HG03060 (cell line): ENCODE results near the gene RTF1.
"Not testable (repeated sequence)": the region's sequence is repeated elsewhere in the genome, so short reads cannot be mapped to it uniquely, and the experiment has no call there.

Source experiments
- ATAC-seq: cut with Tn5 transposase; IDR thresholded peaks from one replicate; pipeline ENCODE4 v1.9.1; 2021; ENCODE audit warnings: low read depth, moderate number of reproducible peaks; ENCODE audit not compliant: unreplicated experiment

Gene RTF1

DNA sequence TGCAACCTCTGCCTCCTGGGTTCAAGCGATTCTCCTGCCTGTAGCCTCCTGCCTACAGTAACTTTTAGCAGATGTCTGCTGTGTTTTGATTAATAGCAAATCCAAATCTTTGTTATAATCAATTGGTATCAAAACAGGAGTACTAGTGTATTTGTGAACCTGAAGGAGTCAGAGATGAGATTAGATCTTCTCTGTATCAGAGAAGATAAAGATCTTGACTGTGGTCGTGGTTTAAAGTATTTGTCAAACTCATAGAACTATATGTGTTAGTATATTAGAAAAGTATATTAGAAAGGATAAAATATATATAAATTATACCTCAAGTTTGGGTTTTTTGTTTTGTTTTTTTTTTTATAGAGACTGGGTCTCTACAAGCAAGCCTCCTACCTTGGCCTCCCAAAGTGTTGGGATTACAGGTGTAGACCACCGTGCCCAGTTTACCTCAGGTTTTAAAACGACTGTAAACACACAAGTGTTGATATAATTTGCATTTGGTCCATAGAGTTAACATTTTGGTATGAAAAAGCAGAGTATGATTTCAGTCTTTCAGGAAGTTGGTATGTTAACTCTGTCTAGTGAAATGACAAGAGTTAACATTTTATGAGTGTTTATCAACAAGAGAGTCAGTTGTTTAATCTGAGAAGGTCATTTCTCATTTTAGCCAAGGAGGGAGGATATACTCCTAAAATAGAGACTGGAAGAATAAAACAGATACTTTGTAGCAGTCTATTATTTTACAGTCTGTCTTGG lies 18.3 kb downstream of the RTF1 start:
- no peak for ATAC-seq

DNA sequence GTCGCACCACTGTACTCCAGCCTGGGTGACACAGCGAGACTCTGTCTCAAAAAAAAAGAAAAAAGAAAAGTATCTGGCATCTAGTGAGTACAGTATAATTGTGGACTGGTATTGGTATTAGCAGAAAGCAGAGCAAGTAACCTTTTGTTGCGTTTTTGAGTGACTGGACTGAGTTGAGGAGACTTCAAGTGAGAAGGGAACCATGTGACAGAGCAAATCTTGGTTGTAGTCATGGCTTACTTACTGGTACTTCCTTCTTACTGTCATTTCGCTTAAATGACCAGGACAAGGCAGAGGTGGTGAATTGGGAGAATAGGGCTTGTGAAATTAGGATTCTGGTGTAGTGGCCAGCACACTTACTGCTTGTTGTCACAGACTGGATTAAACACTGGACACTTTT lies 20.6 kb downstream of the RTF1 start:
- ATAC-seq, result no peak

DNA sequence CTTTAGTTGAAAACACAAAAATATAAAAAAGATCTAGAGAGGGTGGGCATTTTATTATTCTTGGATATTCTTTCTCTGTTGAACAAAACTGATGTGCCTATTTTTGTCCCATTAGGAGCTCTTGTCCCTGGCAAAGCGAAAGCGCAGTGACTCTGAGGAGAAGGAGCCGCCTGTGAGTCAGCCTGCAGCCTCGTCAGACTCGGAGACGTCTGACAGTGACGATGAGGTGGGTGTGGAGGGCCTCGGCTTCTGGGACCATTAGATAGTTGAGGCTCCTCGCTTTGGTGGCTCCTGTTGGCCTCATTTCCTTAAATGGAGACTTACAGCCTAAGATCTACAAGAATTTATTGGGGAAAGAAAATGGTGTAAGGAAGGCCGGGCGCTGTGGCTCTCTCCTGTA lies 21.3 kb downstream of the RTF1 start:
- no peak for ATAC-seq

DNA sequence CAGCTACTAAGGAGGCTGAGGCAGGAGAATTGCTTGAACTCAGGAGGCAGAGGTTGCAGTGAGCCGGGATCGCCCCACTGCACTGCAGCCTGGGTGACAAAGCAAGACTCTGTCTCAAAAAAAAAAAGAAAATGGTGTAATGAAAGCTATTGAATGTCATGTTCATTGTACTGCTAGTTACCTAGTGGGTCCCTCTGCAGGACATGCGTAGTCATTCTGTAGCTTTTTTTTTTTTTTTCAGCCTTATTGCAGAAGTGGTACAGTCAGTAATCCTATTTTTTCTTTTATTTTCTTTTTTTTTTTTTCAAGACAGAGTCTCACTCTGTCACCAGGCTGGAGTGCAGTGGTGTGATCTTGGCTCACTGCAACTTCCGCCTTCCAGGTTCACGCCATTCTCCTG lies 21.9 kb downstream of the RTF1 start:
- not testable (repeated sequence) for ATAC-seq

DNA sequence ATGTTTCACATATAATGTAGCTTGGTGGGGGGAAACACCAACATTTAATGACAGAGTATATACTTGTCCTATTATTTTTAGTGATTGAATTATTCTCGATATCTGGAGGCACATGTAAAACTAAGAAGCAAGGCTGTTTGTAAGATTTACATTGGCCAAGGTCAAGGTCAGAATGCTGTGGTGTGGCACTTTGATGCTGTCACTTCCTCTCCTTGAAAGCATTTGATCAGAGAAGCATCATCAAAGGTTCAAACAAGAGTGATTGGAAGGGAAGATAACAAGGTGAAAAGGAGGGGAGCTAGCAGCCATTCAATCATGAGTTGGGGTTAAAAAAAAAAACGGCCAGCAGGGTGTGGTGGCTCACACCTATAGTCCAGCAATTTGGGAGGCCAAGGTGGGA lies 26.4 kb downstream of the RTF1 start:
- ATAC-seq, result no peak

DNA sequence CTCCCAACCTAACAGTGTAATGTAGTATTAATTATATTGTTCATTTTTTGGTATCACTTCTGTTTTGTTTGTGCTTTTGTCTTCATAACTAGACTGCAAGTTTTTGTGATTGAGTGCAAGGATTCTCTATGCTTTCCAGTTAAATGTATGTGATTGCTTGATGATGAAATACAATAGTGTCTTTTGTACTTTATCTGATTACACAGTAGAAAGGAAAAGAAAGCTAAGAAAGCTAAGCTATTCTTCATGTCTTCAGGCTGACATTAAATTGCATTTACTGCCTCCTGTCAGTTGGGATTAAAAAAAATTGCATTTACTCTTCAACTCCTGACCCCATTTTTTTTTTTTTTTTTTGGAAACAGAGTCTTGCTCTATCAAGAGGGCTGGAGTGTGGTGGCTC lies 28.5 kb downstream of the RTF1 start:
- ATAC-seq, result no peak

DNA sequence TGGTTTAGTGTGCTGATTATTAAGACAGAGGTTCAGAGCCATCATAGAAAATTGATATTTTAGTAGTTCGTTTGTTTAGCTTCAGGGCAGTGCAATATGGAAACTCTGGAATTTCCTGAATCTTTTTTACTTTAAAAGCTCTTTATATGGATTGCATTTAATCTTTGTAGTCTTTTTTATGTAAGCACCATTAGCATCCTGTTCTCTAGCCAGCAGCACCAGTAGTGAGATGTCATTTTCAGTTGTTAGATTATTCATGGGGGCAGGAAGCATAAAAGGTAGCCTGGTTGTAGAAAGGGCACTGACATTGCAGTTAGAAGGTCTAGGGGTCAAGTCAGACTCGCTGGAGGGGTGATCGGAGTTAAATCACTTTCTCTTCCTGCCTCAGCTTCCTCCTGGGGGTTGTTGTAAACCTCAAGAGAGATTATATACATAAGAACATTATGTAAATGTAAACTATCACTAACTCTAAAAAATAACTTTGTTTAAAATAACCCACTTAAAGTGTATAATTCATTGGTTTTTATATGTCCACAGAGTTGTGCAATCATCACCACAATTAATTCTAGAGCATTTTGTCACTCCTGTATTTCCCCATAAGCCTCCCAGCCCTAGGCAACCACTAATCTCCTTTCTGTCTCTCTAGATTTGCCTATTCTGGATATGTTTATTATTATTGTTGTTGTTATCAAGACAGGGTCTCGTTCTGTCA lies 45.3 kb downstream of the RTF1 start:
- ATAC-seq, result no peak

DNA sequence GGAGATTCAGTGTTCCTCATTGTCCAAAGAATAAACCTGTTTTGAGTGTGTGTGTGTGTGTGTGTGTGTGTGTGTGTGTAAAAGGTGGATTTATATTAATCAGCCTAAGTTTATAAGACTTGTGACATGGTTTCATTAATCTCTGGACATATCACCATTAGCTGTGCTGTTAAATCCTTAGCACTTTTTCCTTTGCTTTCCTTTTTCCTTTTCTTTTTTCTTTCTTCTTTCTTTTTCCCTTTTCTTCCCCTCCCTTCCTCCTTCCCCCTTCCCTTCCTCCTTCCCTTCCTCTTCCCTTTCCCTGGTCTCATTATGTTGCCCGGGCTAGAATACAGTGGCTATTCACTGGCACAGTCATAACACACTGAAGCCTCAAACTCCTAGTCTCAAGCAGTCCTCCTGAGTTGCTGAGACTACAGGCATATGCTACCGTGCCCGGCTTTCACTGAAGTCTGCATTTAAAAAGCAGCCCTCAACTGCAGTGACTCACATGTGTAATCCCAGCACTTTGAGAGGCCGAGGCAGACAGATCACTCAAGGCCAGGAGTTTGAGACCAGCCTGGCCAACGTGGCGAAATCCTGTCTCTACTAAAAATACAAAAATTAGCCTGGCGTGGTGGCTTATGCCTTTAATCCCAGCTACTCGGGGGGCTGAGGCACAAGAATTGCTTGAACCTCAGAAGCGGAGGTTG lies 48.1 kb downstream of the RTF1 start:
- ATAC-seq, result no peak

DNA sequence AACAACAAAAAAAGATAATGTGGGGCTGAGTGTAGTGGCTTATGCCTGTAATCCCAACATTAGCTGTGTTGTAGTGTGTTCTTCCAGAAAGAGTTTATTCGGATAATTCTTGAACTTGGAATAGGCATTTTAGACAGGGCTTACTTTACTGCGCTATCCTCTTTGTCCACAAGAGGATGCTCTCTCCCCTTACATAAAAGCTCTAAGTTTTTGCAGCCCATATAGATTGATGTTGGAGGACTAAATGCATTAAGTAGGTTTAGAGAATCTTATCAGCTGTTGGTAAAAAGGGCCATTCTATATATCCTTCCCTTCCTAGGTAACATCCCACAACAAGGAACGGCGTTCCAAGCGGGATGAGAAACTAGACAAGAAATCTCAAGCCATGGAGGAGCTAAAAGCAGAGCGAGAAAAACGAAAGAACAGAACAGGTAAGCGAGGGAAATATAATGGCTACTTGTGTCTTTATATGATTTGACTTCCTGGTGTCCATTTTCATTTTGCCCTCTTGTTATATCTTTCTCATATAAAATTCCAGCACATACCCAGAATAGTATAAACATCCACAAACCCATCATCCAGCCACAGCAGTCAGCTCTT lies 49.0 kb downstream of the RTF1 start:
- ATAC-seq, result no peak

DNA sequence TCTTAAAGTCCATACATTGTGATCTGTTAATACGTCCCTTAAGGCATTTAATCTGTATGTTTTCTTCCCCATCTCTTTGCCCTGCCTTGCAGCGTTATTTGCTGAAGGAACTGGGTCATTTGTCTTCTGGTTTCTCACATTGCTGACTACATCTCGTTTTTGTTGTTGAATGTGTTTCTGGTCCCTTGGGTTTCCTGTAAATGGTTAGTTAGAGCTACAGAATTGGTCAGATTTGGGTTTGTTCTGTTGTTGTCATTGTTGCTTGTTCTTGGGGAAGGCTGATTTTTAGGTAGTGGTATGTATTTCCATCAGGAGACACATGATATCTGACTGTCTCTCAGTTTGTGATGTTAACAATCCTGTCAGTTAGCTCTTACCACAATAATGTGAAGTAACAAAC lies 49.8 kb downstream of the RTF1 start:
- ATAC-seq, result no peak

DNA sequence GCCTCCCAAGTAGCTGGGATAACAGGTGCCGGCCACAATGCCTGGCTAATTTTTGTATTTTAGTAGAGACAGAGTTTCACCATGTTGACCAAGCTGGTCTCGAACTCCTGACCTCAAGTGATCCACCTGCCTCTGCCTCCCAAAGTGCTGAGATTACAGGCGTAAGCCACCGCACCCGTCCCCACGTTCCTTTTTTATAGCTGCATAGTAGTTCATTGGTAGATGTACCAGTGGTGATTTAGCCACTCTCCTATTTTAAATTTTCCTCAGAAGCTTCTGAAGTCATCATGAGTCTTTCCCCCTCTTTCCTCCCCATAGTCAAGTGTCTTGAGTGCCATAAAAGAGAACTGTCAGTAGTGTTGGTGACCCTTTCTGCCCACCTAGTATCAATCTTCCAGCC lies 52.7 kb downstream of the RTF1 start:
- not testable (repeated sequence) for ATAC-seq

DNA sequence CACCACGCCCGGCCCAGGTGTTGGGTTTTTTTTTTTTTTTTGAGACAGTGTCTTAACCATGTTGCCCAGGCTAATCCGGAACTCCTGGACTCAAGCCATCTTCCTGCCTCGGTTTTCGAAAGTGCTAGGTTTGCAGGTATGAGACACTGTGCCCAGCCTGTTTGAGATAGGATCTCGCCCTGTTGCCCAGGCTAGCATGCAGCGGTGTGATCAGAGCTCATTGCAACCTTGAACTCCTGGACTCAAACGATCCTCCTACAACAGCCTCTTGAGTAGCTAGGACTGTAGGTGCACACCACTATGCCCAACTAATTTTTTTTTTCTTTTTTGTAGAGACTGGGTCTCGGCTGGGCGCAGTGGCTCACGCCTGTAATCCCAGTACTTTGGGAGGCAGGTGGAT lies 56.5 kb downstream of the RTF1 start:
- ATAC-seq, result no peak

DNA sequence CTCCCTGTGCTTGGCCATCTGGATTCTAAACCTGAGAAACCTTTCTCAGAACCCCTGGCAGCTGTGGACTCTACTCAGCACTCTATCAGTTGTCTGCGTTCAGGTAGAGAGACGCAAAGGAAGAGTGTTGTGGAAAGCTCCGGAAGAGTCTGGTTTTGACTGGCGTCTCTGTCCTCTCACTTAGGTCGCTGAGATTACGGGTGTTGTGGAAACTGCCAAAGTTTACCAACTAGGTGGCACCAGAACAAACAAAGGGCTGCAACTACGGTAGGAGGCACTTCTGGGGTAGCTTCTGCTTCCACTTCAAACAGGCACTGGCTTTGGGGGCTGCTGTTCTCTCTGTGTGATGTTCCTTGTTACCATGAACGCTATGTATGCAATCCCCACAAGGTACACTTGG lies 57.5 kb downstream of the RTF1 start:
- no peak for ATAC-seq

DNA sequence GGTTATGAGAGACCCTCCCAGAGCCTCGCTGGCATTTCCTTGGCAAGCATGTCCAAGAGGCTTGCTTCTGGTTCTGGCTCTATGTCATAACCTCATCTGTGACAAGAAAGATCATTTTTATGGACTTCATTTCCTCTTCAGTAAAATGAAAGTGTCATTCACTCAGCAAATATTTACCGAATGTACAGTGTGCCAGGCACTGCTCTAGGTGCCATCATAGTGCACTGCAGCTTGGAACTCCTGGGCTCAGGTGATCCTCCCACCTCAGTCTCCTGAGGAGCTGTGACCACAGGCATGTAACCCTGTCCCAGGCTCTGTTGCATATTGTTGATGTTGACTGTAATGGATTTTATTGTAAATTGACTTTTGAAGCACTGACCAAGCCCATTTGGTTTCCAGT lies 58.0 kb downstream of the RTF1 start:
- ATAC-seq, result no peak

DNA sequence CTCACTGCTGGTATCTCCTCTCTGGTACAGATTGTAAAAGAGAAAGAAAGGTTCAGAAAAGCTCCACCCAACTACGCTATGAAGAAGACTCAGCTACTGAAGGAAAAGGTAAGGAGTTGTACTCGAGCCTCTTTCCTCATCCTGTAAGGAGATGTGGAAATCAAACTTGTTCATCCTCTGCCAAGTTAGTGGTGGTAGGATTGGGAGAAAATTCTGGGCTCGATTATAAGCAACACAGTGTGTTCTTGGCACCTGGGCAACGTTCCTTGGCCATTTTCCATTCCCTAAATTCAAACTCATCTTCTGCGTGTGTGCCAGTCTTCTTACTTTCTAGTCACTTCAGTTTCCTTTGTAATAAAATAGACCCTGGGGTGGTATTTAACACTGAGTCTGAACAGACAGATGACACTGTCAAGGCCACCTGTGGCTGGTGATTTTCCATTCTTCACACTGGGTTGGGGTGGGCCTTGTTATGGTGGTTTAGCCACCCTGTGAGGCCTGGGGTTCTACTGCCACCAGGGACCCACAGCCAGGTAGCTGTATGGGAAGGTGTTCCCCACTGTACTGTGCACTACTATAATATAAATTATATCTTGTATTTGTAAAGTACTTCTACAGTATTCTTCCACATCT lies 59.6 kb downstream of the RTF1 start:
- ATAC-seq, result no peak

DNA sequence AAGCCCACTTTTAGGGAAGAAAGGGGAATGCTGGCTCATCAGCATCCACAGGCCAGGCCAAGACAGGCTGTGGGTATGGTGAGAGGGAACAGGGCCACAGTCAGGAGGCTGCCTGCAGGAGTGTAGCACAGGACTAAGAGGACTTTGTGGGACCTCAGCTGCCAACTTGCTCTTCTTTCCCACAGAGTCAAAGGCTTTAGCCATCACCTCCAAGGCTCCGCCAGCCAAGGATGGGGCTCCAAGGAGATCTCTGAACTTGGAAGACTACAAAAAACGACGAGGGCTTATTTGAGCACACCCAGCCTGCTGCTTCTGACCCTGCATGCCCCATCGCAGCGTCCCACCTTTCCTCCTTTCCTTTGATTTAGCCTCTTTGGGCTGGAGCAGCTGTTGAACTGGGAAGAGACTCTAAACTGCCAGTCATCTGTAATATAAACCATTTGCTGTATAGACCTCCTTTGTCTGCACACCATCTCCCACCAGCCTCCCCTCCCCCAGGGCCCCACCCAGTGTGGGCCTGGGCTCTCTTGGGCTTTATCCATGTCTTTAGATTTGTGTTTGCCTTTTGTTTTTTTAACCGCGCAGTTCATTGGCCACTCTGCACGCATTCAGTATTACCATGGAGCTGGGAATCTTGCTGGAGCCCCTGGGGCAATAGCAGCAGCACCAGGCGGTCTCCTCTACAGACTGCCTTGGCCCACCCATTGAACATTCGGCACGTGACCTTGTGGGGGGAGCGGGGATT lies 63.7 kb downstream of the RTF1 start:
- ATAC-seq, result no peak

DNA sequence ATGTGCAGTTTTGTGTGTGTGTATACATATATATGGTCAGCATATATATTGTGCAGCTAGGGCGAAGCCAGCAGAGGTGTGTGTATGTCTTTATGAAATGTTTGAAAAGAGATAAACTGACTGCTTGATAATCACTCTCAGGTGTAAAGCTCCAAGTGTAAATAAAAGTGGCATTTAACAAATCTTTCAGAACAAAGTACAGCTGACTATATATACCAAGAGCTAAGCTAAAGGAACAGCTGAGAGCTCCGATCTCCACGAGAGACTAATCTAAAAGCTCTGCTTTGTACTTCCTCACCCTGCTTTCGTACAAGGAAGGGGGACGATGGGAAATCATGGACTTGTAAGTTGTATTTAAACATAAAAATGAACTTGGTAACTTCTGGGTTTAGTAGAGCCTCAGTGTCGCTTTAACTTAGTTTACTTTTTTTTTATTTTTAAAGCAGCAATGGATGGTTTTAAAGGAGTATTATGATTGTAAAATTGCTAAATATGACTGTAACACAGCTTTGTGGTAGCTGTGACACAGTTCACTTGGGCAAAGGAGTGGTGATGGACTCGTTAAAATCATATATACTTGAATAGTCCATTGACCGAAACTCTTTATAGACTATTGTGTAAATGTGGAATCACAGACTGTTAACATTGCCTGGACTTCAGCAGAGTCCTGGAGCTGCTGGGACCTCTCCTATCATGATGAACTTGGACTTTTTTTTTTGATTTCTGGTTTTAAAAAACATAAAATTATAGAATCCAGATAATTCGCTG lies 65.4 kb downstream of the RTF1 start:
- ATAC-seq, result no peak

DNA sequence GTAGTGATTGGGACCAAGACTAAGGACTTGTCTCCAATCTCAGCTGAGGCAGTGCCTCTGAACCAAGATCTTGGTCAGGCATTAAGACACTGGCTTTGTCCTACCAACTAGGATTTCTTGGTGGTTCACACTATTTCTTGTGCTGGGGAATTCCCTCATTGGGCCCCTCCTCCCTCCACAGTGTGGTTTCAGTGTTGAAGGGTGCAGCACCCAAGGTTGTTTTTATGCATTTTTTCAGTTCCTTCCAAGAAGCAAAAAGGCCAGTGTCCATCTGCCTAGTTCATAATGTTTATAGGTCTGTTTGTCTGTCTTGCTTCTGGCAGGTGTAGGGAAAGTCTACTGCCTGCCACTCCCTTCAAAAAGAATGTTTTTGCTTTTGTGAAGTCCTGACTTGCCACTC lies 66.2 kb downstream of the RTF1 start:
- no peak for ATAC-seq

DNA sequence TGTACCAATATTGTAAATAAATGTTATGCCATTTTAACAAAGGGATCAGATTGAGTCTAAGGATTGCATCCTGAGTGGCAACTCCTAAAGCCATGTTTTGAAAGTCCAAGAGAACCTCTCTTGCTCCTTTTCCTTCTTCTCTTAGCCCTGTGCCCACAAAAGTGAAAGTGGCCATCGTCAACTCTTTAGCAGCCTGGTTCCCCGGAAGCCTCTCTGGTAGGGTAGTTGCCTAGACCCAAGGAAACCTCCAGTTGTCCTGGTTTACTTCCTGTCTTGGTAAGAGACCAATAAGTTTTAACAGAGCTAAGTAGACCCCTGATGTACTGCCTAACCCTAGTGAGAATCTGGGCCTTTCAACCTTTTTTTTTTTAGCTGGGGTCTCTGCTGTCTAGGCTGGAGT lies 66.6 kb downstream of the RTF1 start:
- ATAC-seq, result no peak
